HepG2 (cell line): ENCODE data around the gene TLK2. TPM values are rescaled to one million over a fixed set of nuclear protein-coding genes. Genes with fewer than 3 reads are reported as not detected.
"Not testable (repeated sequence)": the region's sequence is repeated elsewhere in the genome, so short reads cannot be mapped to it uniquely, and the experiment has no call there.

Experiments
- ATAC-seq: fragments of 200-7000 bp; cut with Tn5 transposase; 3 replicates; pipeline ENCODE4 v1.9.1; 2020; ENCODE audit warnings: mild to moderate bottlenecking, moderate library complexity
- BruUV-seq: library from RNA; stranded (reverse); fragments of 400-500 nt; replicated peaks from 2 replicates; lab custom pipeline; 2021; lab: Mats Ljungman, UMichigan
- CTCF ChIA-PET: fragments of 300-600 bp; formaldehyde crosslinking; extraction: SDS; loops from one replicate; lab custom pipeline; 2021; ENCODE audit warnings: low total read pairs, inconsistent platforms, low intra/inter-chr PET ratio; lab: Yijun Ruan, JAX
- POLR2A ChIA-PET: fragments of 350-600 bp; sonication (Branson Sonifier 250); formaldehyde crosslinking; loops from one replicate; lab custom pipeline; 2020; ENCODE audit warnings: antibody characterized with exemption, inconsistent platforms; lab: Yijun Ruan, JAX
- DNase-seq: peaks from one replicate; pipeline ENCODE4 v3.0.0-alpha.2; 2015; ENCODE audit warnings: low spot score
- FAIRE-seq: peaks from 3 replicates; lab custom pipeline; 2011; peaks lifted over from hg19 to GRCh38; lab: Jason Lieb, UNC
- H2AFZ ChIP-seq: one replicate; pipeline ENCODE4 v1.6.1; 2011; ENCODE audit warnings: low read length, inconsistent platforms
- H3K27ac ChIP-seq: fragments of 300-600 bp; 3 replicates; pipeline ENCODE4 v1.8.0; 2011; ENCODE audit warnings: mixed run types, mild to moderate bottlenecking, mixed read lengths, low read length, inconsistent platforms; ENCODE audit not compliant: insufficient read depth; ENCODE audit errors: extremely low read length
- H3K27me3 ChIP-seq, 2 experiments: fragments of 200-600 bp in 1 of 2; 2 replicates in 1 of 2; 3 replicates in 1 of 2; pipeline versions ENCODE4 v1.6.0 to v1.8.0; 2011; ENCODE audit warnings: low read length in 2 of 2, mild to moderate bottlenecking in 2 of 2, moderate library complexity in 2 of 2, inconsistent platforms in 1 of 2; ENCODE audit not compliant: insufficient read depth in 2 of 2, control insufficient read depth in 1 of 2
- H3K36me3 ChIP-seq, 2 experiments: fragments of 200-600 bp in 1 of 2; replicated peaks in 1 of 2; 2 replicates in 1 of 2; 3 replicates in 1 of 2; pipeline versions ENCODE4 v1.5.1 to v1.8.0; 2011; ENCODE audit warnings: low read length in 2 of 2, inconsistent platforms in 1 of 2; ENCODE audit not compliant: insufficient read depth in 2 of 2, control insufficient read depth in 1 of 2
- H3K4me1 ChIP-seq: 2 replicates; pipeline ENCODE4 v1.5.1; 2012; ENCODE audit warnings: low read length, inconsistent platforms; ENCODE audit not compliant: insufficient read depth
- H3K4me2 ChIP-seq: 2 replicates; pipeline ENCODE4 v1.6.0; 2011; ENCODE audit warnings: low read depth, low read length, inconsistent platforms
- H3K4me3 ChIP-seq, 3 experiments: fragments of 200-600 bp in 1 of 3; sonication (generic), shearing (Covaris generic) in 1 of 3; replicated peaks in 1 of 3; 2 replicates each; pipeline ENCODE4 v1.5.1; 2011 to 2016; ENCODE audit warnings: low read length in 3 of 3, inconsistent platforms in 2 of 3, low read depth in 2 of 3, mild to moderate bottlenecking in 2 of 3, control low read depth in 1 of 3, mixed read lengths in 1 of 3; ENCODE audit not compliant: insufficient read depth in 1 of 3
- H3K79me2 ChIP-seq: one replicate; pipeline ENCODE4 v1.6.1; 2011; ENCODE audit warnings: low read length, inconsistent platforms; ENCODE audit not compliant: insufficient read depth
- H3K9ac ChIP-seq: 2 replicates; pipeline ENCODE4 v1.6.0; 2011; ENCODE audit warnings: mild to moderate bottlenecking, low read depth, low read length, inconsistent platforms; ENCODE audit not compliant: insufficient read depth
- H3K9me3 ChIP-seq: 2 replicates; pipeline ENCODE4 v1.5.1; 2012; ENCODE audit warnings: mild to moderate bottlenecking, low read length
- H4K20me1 ChIP-seq: 2 replicates; pipeline ENCODE4 v1.6.0; 2011; ENCODE audit warnings: inconsistent platforms, mild to moderate bottlenecking, low read length, moderate library complexity; ENCODE audit not compliant: insufficient read depth
- GPBP1L1 ChIP-seq: sonication (generic); formaldehyde crosslinking; IDR thresholded peaks from 2 replicates; pipeline ENCODE4 v1.5.0; 2020; ENCODE audit warnings: mild to moderate bottlenecking, missing genetic modification reagents
- UBTF ChIP-seq: sonication (generic); formaldehyde crosslinking; IDR thresholded peaks from 2 replicates; pipeline ENCODE4 v1.4.0; 2020; ENCODE audit warnings: mild to moderate bottlenecking, missing genetic modification reagents
- ZNF280D ChIP-seq: sonication (generic); formaldehyde crosslinking; IDR thresholded peaks from 2 replicates; pipeline ENCODE4 v1.5.1; 2020; ENCODE audit warnings: mild to moderate bottlenecking, missing genetic modification reagents
- WGBS: methylation state at CpG from one replicate; pipeline ENCODE4 v1.1.6; 2017; ENCODE audit warnings: low lambda C conversion rate; 5-methylcytosine and 5-hydroxymethylcytosine counted together
- in situ Hi-C: cut with HindIII; loops from 2 replicates; pipeline ENCODE4 v1.10.0; 2017; ENCODE audit warnings: low pct_unique_long_range_greater_than_20kb; ENCODE audit not compliant: extremely low pct_ligation_motif_present
- intact Hi-C: fragments of 100-400 bp; cut with micrococcal nuclease; formaldehyde crosslinking; loops from one replicate; pipeline ENCODE4 v1.10.0; 2022; ENCODE audit not compliant: unreplicated experiment
- polyA plus RNA-seq, 8 experiments: library from polyadenylated mRNA; depleted of rRNA in 3 of 8; stranded (reverse) in 7 of 8; unstranded in 1 of 8; fragments of >200 nt; fragmentation: Illumina TruSeq in 4 of 8; extraction: Trizol in 4 of 8; gene quantifications; 2 replicates each; pipeline versions ENCODE4 v1.2.1 to v1.2.3, GENCODE V29; 2011 to 2016; ENCODE audit warnings: low read depth in 4 of 8, missing spikeins in 1 of 8, mixed read lengths in 1 of 8; ENCODE audit not compliant: insufficient read depth in 1 of 8
- total RNA-seq, 5 experiments: library from RNA; depleted of rRNA; stranded (reverse); fragments of >200 nt; fragmentation: Illumina TruSeq; extraction: Trizol; gene quantifications; 2 replicates each; pipeline ENCODE4 v1.2.3, GENCODE V29; 2016; ENCODE audit warnings: low read depth in 1 of 5

The TLK2 gene
- total and polyA plus RNA-seq, 2 of the 13 experiments (the other 11 are each of a cell fraction or from before 2014, with no cell fraction given) = 58.7 to 60.8 TPM

GRCh38 chr17:62558941-62559340, 80.3 kb downstream of the TLK2 start:
- in situ Hi-C loops, ATAC-seq, H3K9me3 ChIP-seq, H3K4me2 ChIP-seq, H3K27ac ChIP-seq, H4K20me1 ChIP-seq, H3K27me3 ChIP-seq, DNase-seq, FAIRE-seq, H3K4me3 ChIP-seq, H2AFZ ChIP-seq, H3K79me2 ChIP-seq, H3K9ac ChIP-seq, intact Hi-C loops, POLR2A ChIA-PET, BruUV-seq, CTCF ChIA-PET: not testable (repeated sequence)
- Histone ChIP-seq H3K36me3 (peaks cover 5 to 39% of the 10 kb centered on the region in 2 experiments), H3K4me1 (peaks cover 10% of the 10 kb centered on the region)
- 89% methylated on average over 4 of the region's 4 CpGs for WGBS

- DNase-seq, H3K27me3 ChIP-seq, H3K9ac ChIP-seq, H2AFZ ChIP-seq, H3K79me2 ChIP-seq, in situ Hi-C loops, H3K4me2 ChIP-seq, H4K20me1 ChIP-seq, BruUV-seq, H3K4me3 ChIP-seq, POLR2A ChIA-PET, H3K9me3 ChIP-seq, H3K27ac ChIP-seq, ATAC-seq, CTCF ChIA-PET, FAIRE-seq, intact Hi-C loops: not testable (repeated sequence)
- WGBS = 98% methylated on average over 2 of the region's 2 CpGs
- peaks cover 9 to 46% of the 10 kb centered on the region in 2 experiments for H3K36me3 ChIP-seq
- peaks cover 10% of the 10 kb centered on the region for H3K4me1 ChIP-seq
These were observed 82.3 kb downstream of the TLK2 start for GRCh38 chr17:62560971-62561370.

- 26% methylated on average over 1 of the region's 1 CpG for WGBS
- H3K27ac ChIP-seq = no peak overlapping the region
- no peaks in the 10 kb centered on the region for H3K9me3 ChIP-seq
- in situ Hi-C loops = no loop called here
- ChIA-PET POLR2A (no interaction called here), CTCF (no interaction called here)
- H3K79me2 ChIP-seq = no peaks in the 10 kb centered on the region
- intact Hi-C loops = no loop called here
- BruUV-seq = no TSS peak
- no peaks in the 10 kb centered on the region for H3K27me3 ChIP-seq
- no peak overlapping the region for H3K4me3 ChIP-seq
- H3K4me2 ChIP-seq = no peak overlapping the region
- FAIRE-seq (no peak), DNase-seq (peak; percentile 76), ATAC-seq (no peak; the same call in 2 of the 3 replicates)
- H2AFZ ChIP-seq = no peak overlapping the region
- H3K4me1 ChIP-seq = peaks cover 10% of the 10 kb centered on the region
- no peak overlapping the region for H3K9ac ChIP-seq
- peaks cover 10 to 58% of the 10 kb centered on the region in 2 experiments for H3K36me3 ChIP-seq
- H4K20me1 ChIP-seq = 0 out of 2 replicates have a peak, but pooled peaks cover 7% of the 10 kb centered on the region
- TF ChIP-seq ZNF280D (CRISPR knock-in tag) (no peak), UBTF (CRISPR knock-in tag) (no peak), GPBP1L1 (CRISPR knock-in tag) (no peak)
These were observed 84.0 kb downstream of the TLK2 start for GRCh38 chr17:62562656-62563055.
